NOMO-1 treated with DMSO at 0.1 percent for 48 hours (cell line): ENCODE measurements around the gene CDHR2.
"Not testable (repeated sequence)": the region's sequence is repeated elsewhere in the genome, so short reads cannot be mapped to it uniquely, and the experiment has no call there.

Experiments used
- DNase-seq: peaks from one replicate; lab custom pipeline; 2025; ENCODE audit not compliant: unreplicated experiment; lab: John Stamatoyannopoulos, UW

CDHR2 gene

DNA sequence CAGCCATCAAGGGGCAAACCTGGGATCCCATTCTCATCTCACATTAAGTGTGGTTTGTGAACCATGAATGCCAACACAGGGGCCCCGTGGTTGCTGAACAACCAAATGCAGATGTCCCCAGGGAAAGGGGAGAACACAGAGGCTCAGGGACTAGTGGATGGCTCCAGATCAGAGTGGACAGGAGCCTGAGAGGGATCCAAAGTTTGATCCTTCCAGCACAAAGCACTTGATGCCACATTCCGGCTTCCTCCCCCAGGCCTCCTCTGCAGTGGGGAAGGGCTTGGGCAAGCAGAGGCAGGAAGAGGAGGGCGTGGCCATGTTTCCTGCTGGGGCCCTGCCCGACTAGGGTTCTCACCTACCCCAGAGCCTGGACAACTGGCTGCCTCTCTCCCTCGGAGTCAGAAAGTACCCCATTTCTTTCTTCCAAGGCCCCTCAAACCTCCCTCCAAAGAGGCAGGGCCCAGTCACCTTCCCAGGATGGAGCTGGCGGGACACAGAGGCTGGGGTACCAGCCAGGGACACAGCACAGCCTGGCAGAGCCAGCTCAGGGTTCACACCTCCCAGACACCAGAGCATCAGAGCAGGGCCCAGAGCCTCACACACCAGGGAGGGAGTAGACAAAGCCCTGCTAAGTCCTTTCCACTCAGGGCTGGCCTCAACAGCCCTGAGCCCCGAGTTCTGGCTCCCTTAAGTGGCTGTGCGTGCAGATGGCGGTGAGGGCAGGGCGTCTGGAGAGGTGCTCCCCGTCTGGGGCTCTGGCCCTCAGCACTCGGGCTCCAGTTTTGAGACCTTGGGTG is 7.6 kb upstream of the CDHR2 start:
- peak; percentile 71 for DNase-seq

- DNase-seq: no peak
These were observed 7.0 kb upstream of the CDHR2 start for GRCh38 chr5:176542135-176542595.

- DNase-seq: peak; percentile 30
These were observed 6.3 kb upstream of the CDHR2 start for GRCh38 chr5:176542596-176543427.

DNA sequence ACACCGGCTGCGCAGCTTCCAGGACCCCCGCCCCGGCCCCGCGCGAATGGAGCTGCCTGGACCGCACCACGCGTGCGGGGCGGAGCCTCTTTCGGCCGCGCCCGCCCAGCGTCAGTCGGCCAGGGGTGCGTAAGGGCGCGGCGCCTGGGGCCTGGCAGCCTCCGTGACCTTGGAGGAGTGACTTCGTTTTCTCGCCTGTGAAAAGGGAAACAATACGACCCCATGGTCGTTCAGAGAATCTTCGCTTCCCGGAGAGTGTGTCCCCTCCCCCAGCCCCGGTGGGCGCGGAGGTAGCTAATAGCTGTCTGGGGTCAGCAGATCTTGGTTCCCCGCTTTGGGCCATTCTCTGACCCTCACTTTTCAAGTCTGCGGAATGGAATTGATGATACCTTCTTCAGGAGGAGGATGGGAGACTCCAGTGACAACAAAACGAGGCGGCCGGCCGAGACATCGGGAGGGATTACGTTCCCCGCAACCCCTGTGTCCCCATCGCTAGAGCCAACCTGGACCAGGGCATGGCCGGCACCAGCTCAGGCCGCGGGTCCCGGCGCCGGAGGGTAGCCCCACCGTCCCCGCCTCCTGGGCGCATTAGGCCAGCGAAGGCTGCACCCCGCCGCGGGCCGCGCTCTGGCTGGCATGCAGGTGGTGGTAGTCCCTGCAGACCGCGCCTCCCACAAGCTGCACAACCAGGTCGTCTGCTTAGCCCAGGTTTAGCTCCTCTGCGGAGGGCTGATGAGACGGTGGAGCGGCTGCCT is 5.5 kb upstream of the CDHR2 start:
- peak; percentile 79 for DNase-seq

DNA sequence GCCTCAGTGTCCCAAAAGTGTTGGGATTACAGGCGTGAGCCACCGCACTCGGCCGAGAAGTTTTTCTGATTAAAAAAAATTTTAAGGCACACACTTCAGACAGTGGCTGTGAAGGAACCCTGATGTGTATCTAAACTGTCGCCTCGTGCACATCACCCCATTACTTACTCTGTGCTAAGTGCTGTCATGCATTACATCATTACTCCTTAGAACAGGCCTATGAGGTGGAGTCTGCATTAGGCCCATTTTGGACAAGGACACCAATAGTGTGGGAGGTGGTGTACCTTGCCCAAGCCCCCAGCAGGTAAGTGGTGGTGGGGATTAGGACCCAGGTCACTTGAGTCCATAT is 3.8 kb upstream of the CDHR2 start:
- DNase-seq: no peak

- no peak for DNase-seq
These were observed 3.2 kb upstream of the CDHR2 start for GRCh38 chr5:176545737-176546509.

- DNase-seq: no peak
These were observed 1.3 kb upstream of the CDHR2 start for GRCh38 chr5:176547802-176548201.

- DNase-seq: no peak
These were observed 729 bp downstream of the CDHR2 start for GRCh38 chr5:176549871-176550270.

DNA sequence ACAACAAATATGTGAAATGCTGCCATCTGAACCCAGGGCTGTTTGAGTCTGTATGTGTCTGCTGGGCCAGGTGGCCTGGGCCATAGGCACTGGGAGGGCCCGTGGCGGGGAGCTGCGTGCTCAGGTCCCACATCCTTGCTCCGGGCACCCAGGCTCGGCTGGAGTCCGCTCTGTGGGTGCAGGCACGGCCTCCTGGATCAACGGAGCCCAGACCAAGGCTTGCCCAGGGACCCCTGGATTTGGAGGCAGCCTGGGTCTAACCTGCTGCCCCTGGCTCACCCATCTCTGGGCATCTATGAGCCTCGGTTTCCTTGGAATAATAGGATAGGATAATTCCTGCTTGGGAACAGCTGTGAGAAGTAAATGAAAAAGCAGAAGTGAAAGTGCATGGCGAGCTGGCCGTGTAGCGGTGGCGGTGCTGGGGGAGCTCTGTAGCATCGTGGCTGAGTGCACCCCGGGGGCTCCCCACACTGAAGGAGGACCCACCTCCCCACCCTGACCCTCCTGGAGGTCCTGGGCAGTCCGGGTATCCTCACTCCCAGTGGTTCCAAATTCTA is 1.2 kb downstream of the CDHR2 start:
- peak; percentile 40 for DNase-seq

- not testable (repeated sequence) for DNase-seq
These were observed 1.8 kb downstream of the CDHR2 start for GRCh38 chr5:176550937-176551336.

DNA sequence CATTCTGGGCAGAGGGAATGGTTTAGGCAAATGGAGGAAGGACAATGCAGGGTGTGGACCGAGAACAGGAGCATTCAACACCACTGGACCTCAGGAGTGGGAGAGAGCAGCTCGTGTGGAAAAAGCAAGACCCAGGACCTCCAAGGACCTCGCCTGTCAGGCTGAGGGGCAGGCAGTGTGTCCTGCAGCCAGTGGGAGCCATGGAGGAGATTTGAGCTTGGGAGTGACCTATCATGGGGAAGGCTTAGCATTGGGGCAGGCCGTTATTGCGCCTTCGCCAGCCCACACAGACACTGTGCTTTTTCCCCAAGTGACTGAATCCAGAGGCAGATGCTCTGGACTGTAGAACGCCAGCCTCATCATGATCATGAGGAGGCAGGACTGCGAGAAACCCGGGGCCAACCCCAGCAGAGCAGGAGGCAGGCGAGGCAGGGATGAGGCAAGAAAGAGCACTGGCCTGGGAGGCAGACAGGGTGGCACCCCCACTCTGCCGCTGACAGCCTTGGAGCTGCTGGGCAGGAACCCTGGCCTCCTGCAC is 3.3 kb downstream of the CDHR2 start:
- DNase-seq: no peak

- DNase-seq: no peak
These were observed 4.3 kb downstream of the CDHR2 start for GRCh38 chr5:176553260-176554085.

DNA sequence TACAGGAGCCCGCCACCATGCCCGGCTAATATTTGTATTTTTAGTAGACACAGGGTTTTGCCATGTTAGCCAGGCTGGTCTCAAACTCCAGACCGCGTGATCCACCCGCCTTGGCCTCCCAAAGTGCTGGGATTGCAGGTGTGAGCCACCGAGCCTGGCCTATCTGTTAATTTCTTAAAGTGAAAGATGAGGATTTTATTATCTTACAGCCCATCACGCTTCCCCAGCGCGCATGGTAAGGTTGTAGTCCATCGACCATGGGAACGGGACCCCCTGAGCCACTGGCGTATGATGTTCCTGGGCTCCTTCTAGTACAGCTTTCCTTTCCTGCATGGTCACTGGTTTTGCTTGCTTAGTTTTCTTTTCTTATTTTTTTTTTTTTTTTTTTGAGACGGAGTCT is 8.7 kb downstream of the CDHR2 start:
- no peak for DNase-seq

GRCh38 chr5:176559683-176560082 is 10.5 kb downstream of the CDHR2 start:
- DNase-seq: no peak

DNA sequence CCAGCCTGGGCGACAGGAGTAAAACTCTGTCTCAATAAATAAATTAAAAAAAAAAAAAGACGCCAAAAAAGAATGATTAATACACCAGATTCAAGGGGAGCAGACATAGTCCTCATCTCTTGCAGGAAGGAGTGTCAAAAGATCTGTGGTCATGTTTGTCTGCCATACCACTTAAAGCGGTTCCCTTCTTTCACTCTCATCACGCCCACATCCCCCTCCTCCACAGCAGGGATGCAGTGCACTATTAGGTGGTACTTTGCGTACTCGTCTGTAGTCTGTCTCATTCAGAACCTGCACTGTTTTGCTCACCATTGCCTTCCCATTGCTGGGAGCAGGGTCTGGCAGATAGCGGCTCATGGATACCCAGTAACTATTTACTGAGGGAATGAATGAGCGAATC is 11.2 kb downstream of the CDHR2 start:
- DNase-seq: no peak

GRCh38 chr5:176561259-176561658 is 12.1 kb downstream of the CDHR2 start:
- no peak for DNase-seq

DNA sequence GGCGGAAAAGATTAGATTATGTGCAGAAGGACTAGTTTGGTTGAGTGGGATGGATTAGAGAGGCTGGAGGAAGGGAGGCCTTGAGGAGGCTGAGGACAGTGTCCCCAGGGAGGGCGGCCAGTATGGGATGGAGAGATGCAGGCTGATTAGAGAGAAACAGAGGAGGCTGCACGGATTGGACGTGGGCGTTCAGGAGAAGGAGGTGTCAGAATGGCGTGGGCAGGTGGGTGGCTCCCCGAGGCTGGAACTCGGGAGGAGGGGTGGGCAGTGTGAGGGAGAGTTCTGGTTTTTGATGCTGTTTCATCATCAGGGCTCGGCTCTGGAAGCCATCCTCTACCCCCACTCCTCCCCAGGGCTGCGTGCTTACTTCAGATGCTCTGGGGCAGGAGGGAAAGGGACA is 13.0 kb downstream of the CDHR2 start:
- no peak for DNase-seq

DNA sequence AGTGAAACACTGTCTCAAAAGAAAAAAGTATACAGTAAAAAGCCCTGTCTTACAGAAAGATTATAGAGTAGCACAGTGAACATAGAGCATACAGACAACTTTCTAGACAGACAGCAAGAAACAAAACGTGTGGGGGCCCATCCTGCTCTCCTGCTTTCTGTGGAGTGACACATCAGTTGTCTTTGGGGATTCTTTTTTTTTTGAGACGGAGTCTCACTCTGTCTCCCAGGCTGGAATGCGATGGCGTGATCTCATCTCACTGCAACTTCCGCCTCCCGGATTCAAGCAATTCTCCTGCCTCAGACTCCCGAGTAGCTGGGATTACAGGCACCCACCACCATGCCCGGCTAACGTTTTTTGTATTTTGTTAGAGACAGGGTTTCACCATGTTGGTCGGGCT is 14.9 kb downstream of the CDHR2 start:
- no peak for DNase-seq

DNA sequence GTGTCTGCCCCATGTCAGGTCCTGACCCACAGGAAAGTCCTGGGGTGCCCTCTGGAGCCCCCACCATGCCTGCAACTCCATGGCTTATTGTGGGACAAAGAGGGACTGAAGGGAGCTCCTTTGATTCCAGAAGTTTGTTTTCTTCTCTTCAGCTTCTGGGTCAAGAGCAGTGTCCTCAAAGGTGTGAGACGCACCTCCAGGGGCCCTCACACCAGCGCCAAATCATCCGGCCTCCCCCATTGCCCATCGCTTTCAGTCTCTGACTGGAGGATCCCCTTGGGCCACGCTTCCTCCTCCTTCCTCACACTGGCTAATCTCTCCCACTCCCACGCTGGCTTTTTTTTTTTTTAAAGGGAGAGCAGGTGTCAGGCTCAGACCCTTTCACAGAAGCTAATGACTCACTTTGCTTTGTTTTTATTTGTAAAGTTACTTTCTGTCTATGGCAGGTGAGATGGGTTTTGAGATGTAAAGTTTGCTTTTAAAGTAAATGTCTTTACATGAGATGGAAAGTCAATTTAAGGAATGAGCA is 16.7 kb downstream of the CDHR2 start:
- no peak for DNase-seq
